ENCODE results near the gene NKX2-1. TPM values are rescaled to one million over a fixed set of nuclear protein-coding genes. Genes with fewer than 3 reads are reported as not detected.
"Not testable (repeated sequence)": the region's sequence is repeated elsewhere in the genome, so short reads cannot be mapped to it uniquely, and the experiment has no call there.

NKX2-1 gene
- total RNA-seq, 5 donors from 2014 or later (not counting 1 experiment from before 2014, with no cell fraction given), result 0.16 to 0.23 (median 0.16) TPM; not detected in 2

DNA sequence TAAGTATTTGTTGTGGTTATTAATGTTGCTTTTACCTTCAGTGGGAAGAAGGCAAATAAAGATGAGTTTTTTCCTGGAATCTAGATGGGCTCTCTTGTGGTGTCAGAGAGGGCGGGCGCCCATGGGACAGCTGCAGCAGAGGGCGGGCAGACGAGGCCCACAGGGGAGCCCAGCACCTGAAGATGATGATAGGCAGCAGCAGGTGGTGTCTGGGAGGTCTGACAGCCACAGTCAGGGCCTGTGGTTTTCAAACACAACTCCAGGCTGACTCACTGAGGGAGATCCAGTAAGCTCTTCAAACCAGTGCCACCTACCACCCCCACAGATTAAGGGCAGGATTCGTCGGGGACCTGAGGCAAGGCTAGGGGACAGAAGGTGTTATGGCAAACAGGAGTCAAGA is 42.8 kb downstream of the NKX2-1 start:
- Histone ChIP-seq H3K36me3 (ENCODE audit: control insufficient read depth in 2 of 2, extremely low read depth in 1 of 2, insufficient read depth in 1 of 2, low read length in 1 of 2) (no peaks in the 10 kb centered on the region), H3K4me1 (ENCODE audit: control insufficient read depth in 1 of 2, extremely low read depth in 1 of 2, insufficient read depth in 2 of 2, low read length in 2 of 2) (no peaks in the 10 kb centered on the region), H3K27me3 (replicated peaks in 1 of 2; ENCODE audit: control insufficient read depth in 2 of 2, extremely low read depth in 1 of 2, insufficient read depth in 2 of 2, low read length in 1 of 2) (no peaks in the 10 kb centered on the region), H3K4me3 (ENCODE audit: control insufficient read depth in 1 of 2, extremely low read depth in 1 of 2, low read length in 1 of 2) (no peak overlapping the region), H3K9me3 (no peaks in the 10 kb centered on the region), H3K27ac (ENCODE audit: low read length) (no peak overlapping the region)
- Mint-ChIP-seq H3K4me3 (no peak overlapping the region), H3K27me3 (peaks cover 1 to 15% of the 10 kb centered on the region in 2 donors), H3K36me3 (no peaks in the 10 kb centered on the region), H3K9me3 (peaks cover 0 to 8% (median 0%) of the 10 kb centered on the region in 3 donors), H3K27ac (no peak overlapping the region), H3K4me1 (no peaks in the 10 kb centered on the region)
- no peak for DNase-seq
- ChIA-PET POLR2A (no interaction called here), CTCF (no interaction called here)
- ATAC-seq (replicated peaks in 1 of 4), result peak in 1 of 4 experiments; percentile 20
- 100% methylated on average over 2 of the region's 6 CpGs for WGBS (ENCODE audit: insufficient coverage)

DNA sequence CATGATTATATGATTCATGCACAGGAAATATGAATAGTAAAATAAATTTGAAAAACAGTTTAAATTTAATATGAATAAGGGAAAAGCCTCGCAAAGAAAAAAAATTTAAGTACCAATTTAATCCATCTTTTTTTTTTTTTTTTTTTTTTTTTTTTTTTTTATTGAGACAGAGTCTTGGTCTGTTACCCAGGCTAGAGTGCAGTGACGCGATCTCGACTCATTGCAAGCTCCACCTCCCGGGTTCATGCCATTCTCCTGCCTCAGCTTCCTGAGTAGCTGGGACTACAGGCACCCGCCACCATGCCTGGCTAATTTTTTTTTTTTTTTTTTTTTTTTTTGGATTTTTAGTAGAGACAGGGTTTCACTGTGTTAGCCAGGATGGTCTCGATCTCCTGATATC is 44.0 kb downstream of the NKX2-1 start:
- H3K36me3 ChIP-seq (ENCODE audit: control insufficient read depth in 2 of 2, extremely low read depth in 1 of 2, insufficient read depth in 1 of 2, low read length in 1 of 2); H3K4me1 ChIP-seq (ENCODE audit: control insufficient read depth in 1 of 2, extremely low read depth in 1 of 2, insufficient read depth in 2 of 2, low read length in 2 of 2); H3K36me3 Mint-ChIP-seq; POLR2A ChIA-PET; H3K4me3 ChIP-seq (ENCODE audit: control insufficient read depth in 1 of 2, extremely low read depth in 1 of 2, low read length in 1 of 2); H3K27ac ChIP-seq (ENCODE audit: low read length); H3K9me3 Mint-ChIP-seq; H3K4me3 Mint-ChIP-seq; H3K9me3 ChIP-seq; H3K27me3 ChIP-seq (replicated peaks in 1 of 2; ENCODE audit: control insufficient read depth in 2 of 2, extremely low read depth in 1 of 2, insufficient read depth in 2 of 2, low read length in 1 of 2); ATAC-seq (replicated peaks in 1 of 4); DNase-seq; H3K27ac Mint-ChIP-seq; CTCF ChIA-PET; H3K4me1 Mint-ChIP-seq: not testable (repeated sequence)
- peaks cover 0 to 15% of the 10 kb centered on the region in 2 donors for H3K27me3 Mint-ChIP-seq
- no CpG with 5 or more reads among the region's 7 CpGs for WGBS (ENCODE audit: insufficient coverage)

DNA sequence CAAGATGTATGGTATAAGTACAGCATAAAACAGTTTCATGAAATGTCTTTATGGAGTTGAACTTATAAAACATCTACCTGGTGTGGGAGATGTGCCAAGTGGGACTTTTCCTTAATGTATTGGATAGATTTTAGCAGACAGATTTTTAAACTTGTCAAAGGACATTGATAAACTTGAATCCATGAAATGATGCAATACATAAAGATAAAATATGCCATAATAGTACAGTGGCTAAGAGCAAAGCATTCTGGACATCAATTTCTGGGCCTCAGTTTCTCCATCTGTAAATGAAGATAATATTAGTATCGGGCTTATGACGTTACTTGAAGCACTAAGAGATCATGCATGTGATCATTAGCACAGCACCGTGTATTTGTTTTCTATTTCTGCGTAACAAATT is 45.4 kb downstream of the NKX2-1 start:
- peaks cover 0 to 15% of the 10 kb centered on the region in 2 donors for H3K27me3 Mint-ChIP-seq
- ATAC-seq (replicated peaks in 1 of 4) (no peak), DNase-seq (no peak)
- peaks cover 0 to 8% (median 0%) of the 10 kb centered on the region in 3 donors for H3K9me3 Mint-ChIP-seq
- Histone ChIP-seq H3K27ac (ENCODE audit: low read length) (no peak overlapping the region), H3K4me1 (ENCODE audit: control insufficient read depth in 1 of 2, extremely low read depth in 1 of 2, insufficient read depth in 2 of 2, low read length in 2 of 2) (no peaks in the 10 kb centered on the region), H3K36me3 (ENCODE audit: control insufficient read depth in 2 of 2, extremely low read depth in 1 of 2, insufficient read depth in 1 of 2, low read length in 1 of 2) (no peaks in the 10 kb centered on the region), H3K9me3 (no peaks in the 10 kb centered on the region), H3K27me3 (replicated peaks in 1 of 2; ENCODE audit: control insufficient read depth in 2 of 2, extremely low read depth in 1 of 2, insufficient read depth in 2 of 2, low read length in 1 of 2) (no peaks in the 10 kb centered on the region), H3K4me3 (ENCODE audit: control insufficient read depth in 1 of 2, extremely low read depth in 1 of 2, low read length in 1 of 2) (no peak overlapping the region)
- no peaks in the 10 kb centered on the region for H3K4me1 Mint-ChIP-seq
- ChIA-PET POLR2A (no interaction called here), CTCF (no interaction called here)
- WGBS (ENCODE audit: insufficient coverage), result no CpG with 5 or more reads among the region's 4 CpGs
- H3K36me3 Mint-ChIP-seq, result no peaks in the 10 kb centered on the region
- no peak overlapping the region for H3K27ac Mint-ChIP-seq
- no peak overlapping the region for H3K4me3 Mint-ChIP-seq

DNA sequence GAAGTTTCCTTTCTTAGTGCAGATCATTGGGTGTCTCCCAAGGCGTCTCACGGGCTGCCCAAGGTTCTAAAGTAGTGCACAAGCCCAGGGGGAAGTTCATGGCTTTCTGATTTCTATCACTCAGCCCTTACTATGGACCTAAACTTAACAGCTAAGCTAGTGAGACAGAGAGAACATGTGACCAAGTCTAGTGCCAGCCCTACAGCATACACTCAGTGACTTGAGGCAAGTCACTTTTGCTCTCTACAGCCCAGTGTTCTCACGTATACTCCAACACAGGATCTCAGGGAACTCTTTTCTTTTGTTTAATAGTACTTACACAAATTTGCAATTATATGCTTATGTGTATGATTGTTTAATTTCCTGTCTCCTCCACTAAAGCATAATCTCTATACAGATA is 48.6 kb downstream of the NKX2-1 start:
- CTCF ChIA-PET, result no interaction called here
- Histone ChIP-seq H3K4me1 (ENCODE audit: control insufficient read depth in 1 of 2, extremely low read depth in 1 of 2, insufficient read depth in 2 of 2, low read length in 2 of 2) (no peaks in the 10 kb centered on the region), H3K27ac (ENCODE audit: low read length) (no peak overlapping the region), H3K9me3 (no peaks in the 10 kb centered on the region), H3K27me3 (replicated peaks in 1 of 2; ENCODE audit: control insufficient read depth in 2 of 2, extremely low read depth in 1 of 2, insufficient read depth in 2 of 2, low read length in 1 of 2) (no peaks in the 10 kb centered on the region), H3K4me3 (ENCODE audit: control insufficient read depth in 1 of 2, extremely low read depth in 1 of 2, low read length in 1 of 2) (no peak overlapping the region), H3K36me3 (ENCODE audit: control insufficient read depth in 2 of 2, extremely low read depth in 1 of 2, insufficient read depth in 1 of 2, low read length in 1 of 2) (no peaks in the 10 kb centered on the region)
- POLR2A ChIA-PET, result no interaction called here
- Mint-ChIP-seq H3K4me1 (no peaks in the 10 kb centered on the region), H3K4me3 (no peak overlapping the region), H3K9me3 (peaks cover 0 to 4% (median 0%) of the 10 kb centered on the region in 3 donors), H3K27ac (no peak overlapping the region), H3K27me3 (peaks cover 0 to 16% of the 10 kb centered on the region in 2 donors), H3K36me3 (no peaks in the 10 kb centered on the region)
- 67% methylated on average over 2 of the region's 3 CpGs for WGBS (ENCODE audit: insufficient coverage)
- DNase-seq (no peak), ATAC-seq (replicated peaks in 1 of 4) (no peak)

DNA sequence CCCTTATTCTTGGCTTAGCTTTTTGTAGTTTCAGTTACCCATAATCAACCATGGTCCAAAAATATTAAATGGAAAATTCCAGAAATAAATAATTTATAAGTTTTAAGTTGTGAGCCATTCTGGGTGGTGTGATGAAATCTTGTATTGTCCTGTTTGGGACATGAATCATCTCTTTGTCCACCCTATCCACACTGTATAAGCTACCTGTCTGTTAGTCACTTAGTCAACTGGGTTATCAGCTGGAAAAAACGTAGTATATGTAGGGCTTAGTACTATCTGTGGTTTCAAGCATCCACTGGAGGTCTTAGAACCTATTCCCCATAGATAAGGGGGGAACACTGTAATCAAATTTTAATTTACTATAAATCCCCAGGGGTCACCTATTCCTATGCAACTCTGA is 52.7 kb downstream of the NKX2-1 start:
- H3K9me3 Mint-ChIP-seq, result no peaks in the 10 kb centered on the region
- no peaks in the 10 kb centered on the region for H3K27me3 ChIP-seq (replicated peaks in 1 of 2; ENCODE audit: control insufficient read depth in 2 of 2, extremely low read depth in 1 of 2, insufficient read depth in 2 of 2, low read length in 1 of 2)
- H3K4me3 ChIP-seq (ENCODE audit: control insufficient read depth in 1 of 2, extremely low read depth in 1 of 2, low read length in 1 of 2), result no peak overlapping the region
- no peak for DNase-seq
- H3K36me3 Mint-ChIP-seq, result no peaks in the 10 kb centered on the region
- H3K27ac Mint-ChIP-seq, result no peak overlapping the region
- POLR2A ChIA-PET, result interaction anchor here in 1 of 2 donors (0.6 kb wide), 1 partner anchor 33 kb away, joined by 3 read pairs; no protein-coding TSS in a partner anchor
- no peaks in the 10 kb centered on the region for H3K4me1 Mint-ChIP-seq
- peaks cover 2 to 31% of the 10 kb centered on the region in 2 donors for H3K27me3 Mint-ChIP-seq
- H3K4me3 Mint-ChIP-seq, result no peak overlapping the region
- H3K4me1 ChIP-seq (ENCODE audit: control insufficient read depth in 1 of 2, extremely low read depth in 1 of 2, insufficient read depth in 2 of 2, low read length in 2 of 2), result no peaks in the 10 kb centered on the region
- ATAC-seq (replicated peaks in 1 of 4), result no peak
- no CpG with 5 or more reads among the region's 1 CpG for WGBS (ENCODE audit: insufficient coverage)
- CTCF ChIA-PET, result no interaction called here
- no peak overlapping the region for H3K27ac ChIP-seq (ENCODE audit: low read length)
- no peaks in the 10 kb centered on the region for H3K9me3 ChIP-seq
- no peaks in the 10 kb centered on the region for H3K36me3 ChIP-seq (ENCODE audit: control insufficient read depth in 2 of 2, extremely low read depth in 1 of 2, insufficient read depth in 1 of 2, low read length in 1 of 2)

Other genes with a start within 250 kb of the NKX2-1 start
- gene MBIP, start 199.6 kb downstream of the NKX2-1 start, total RNA-seq, result 10 to 100 TPM; 15.4 to 42.9 (median 17.8) TPM
- gene NKX2-8, start 62.4 kb upstream of the NKX2-1 start, total RNA-seq, result not detected
- under 1 TPM in 2 of 5 donors, not detected in 3; 0.16 to 0.23 TPM for gene PAX9, start 141.6 kb upstream of the NKX2-1 start, total RNA-seq